ENCODE results near the gene LGR5.

LGR5 gene

DNA sequence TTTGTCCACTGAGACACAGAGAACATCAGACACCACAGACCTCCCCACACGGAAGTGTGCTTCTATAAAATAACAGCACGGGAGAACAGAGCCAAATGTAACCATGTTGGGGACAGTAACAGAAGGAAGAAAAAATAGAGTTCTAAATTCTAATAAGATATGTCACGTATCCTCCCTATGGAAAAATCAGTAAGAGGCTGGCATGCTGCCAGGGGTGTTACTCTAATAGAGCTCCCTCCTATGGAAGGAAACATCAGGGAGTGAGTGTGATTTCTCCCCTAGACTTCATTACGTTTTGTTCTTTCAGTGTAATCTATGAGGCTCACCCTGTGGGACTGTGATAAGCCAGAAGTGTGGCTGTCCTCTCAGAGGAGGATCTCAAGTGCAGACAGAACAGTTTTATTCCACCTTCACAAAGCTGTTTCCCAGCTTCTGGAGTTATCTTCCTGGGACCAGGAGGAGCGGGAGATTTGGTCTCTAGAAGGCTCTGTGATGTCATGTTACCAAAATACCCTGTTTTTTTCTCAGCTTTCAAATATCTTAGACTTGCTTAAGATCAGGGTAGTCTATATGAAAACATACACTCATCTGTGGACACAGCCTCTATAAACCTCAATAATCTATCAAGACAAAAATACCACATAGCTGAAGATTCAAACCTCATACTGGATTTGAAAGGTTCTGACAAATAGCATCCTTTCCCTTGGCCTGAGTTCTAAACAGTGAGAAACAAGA is 154.8 kb downstream of the LGR5 start:
- no peak for TF ChIP-seq POLR2AphosphoS5 (IDR thresholded peaks at IDR 0.05; ENCODE audit: low read depth)
- no peak for TF ChIP-seq SPI1 (IDR thresholded peaks at IDR 0.05; ENCODE audit: borderline replicate concordance, low read depth)
- TF ChIP-seq, protein P1, sequence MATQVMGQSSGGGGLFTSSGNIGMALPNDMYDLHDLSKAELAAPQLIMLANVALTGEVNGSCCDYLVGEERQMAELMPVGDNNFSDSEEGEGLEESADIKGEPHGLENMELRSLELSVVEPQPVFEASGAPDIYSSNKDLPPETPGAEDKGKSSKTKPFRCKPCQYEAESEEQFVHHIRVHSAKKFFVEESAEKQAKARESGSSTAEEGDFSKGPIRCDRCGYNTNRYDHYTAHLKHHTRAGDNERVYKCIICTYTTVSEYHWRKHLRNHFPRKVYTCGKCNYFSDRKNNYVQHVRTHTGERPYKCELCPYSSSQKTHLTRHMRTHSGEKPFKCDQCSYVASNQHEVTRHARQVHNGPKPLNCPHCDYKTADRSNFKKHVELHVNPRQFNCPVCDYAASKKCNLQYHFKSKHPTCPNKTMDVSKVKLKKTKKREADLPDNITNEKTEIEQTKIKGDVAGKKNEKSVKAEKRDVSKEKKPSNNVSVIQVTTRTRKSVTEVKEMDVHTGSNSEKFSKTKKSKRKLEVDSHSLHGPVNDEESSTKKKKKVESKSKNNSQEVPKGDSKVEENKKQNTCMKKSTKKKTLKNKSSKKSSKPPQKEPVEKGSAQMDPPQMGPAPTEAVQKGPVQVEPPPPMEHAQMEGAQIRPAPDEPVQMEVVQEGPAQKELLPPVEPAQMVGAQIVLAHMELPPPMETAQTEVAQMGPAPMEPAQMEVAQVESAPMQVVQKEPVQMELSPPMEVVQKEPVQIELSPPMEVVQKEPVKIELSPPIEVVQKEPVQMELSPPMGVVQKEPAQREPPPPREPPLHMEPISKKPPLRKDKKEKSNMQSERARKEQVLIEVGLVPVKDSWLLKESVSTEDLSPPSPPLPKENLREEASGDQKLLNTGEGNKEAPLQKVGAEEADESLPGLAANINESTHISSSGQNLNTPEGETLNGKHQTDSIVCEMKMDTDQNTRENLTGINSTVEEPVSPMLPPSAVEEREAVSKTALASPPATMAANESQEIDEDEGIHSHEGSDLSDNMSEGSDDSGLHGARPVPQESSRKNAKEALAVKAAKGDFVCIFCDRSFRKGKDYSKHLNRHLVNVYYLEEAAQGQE (IDR thresholded peaks at IDR 0.05; ENCODE audit: insufficient replicate concordance, low read depth), result no peak
- TF ChIP-seq, protein P2, sequence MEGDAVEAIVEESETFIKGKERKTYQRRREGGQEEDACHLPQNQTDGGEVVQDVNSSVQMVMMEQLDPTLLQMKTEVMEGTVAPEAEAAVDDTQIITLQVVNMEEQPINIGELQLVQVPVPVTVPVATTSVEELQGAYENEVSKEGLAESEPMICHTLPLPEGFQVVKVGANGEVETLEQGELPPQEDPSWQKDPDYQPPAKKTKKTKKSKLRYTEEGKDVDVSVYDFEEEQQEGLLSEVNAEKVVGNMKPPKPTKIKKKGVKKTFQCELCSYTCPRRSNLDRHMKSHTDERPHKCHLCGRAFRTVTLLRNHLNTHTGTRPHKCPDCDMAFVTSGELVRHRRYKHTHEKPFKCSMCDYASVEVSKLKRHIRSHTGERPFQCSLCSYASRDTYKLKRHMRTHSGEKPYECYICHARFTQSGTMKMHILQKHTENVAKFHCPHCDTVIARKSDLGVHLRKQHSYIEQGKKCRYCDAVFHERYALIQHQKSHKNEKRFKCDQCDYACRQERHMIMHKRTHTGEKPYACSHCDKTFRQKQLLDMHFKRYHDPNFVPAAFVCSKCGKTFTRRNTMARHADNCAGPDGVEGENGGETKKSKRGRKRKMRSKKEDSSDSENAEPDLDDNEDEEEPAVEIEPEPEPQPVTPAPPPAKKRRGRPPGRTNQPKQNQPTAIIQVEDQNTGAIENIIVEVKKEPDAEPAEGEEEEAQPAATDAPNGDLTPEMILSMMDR (IDR thresholded peaks at IDR 0.05; ENCODE audit: insufficient read depth, low read length), result no peak
- TF ChIP-seq GABPA (IDR thresholded peaks at IDR 0.05; ENCODE audit: low read depth), result no peak
- no peak overlapping the region for H3K4me3 ChIP-seq (replicated peaks; ENCODE audit: insufficient read depth, low read length)
- DNase-seq (ENCODE audit: low read depth in 1 of 2, low spot score in 1 of 2), result no peak
- no peak overlapping the region for H3K27ac ChIP-seq (replicated peaks)
- no peaks in the 10 kb centered on the region for H3K27me3 ChIP-seq (ENCODE audit: insufficient read depth, poor library complexity, severe bottlenecking)

DNA sequence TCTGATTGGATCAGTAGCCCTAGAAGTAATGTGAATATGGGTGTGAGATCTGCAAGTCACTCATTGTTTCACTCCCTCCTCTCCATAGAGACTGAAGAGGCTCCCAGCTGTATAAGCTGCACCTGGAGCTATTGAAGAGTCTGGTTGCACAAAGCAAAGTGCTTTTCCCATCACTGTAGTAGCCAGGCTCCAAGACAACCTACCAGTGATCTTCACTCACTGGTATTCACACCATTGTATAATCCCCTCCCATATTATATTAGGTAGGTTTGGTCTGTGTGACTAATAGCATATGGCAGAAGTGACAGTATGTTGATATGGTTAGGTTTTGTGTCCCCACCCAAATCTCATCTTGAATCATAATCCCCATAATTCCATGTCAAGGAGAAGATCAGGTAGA is 159.6 kb downstream of the LGR5 start:
- Histone ChIP-seq H3K4me3 (replicated peaks; ENCODE audit: insufficient read depth, low read length) (no peak overlapping the region), H3K27ac (replicated peaks) (no peak overlapping the region), H3K27me3 (ENCODE audit: insufficient read depth, poor library complexity, severe bottlenecking) (no peaks in the 10 kb centered on the region)
- TF ChIP-seq POLR2AphosphoS5 (IDR thresholded peaks at IDR 0.05; ENCODE audit: low read depth), result no peak
- TF ChIP-seq SPI1 (IDR thresholded peaks at IDR 0.05; ENCODE audit: borderline replicate concordance, low read depth), result no peak
- TF ChIP-seq, protein P2 (IDR thresholded peaks at IDR 0.05; ENCODE audit: insufficient read depth, low read length), result no peak
- TF ChIP-seq GABPA (IDR thresholded peaks at IDR 0.05; ENCODE audit: low read depth), result no peak
- TF ChIP-seq, protein P1 (IDR thresholded peaks at IDR 0.05; ENCODE audit: insufficient replicate concordance, low read depth), result no peak
- DNase-seq (ENCODE audit: low read depth in 1 of 2, low spot score in 1 of 2), result no peak

DNA sequence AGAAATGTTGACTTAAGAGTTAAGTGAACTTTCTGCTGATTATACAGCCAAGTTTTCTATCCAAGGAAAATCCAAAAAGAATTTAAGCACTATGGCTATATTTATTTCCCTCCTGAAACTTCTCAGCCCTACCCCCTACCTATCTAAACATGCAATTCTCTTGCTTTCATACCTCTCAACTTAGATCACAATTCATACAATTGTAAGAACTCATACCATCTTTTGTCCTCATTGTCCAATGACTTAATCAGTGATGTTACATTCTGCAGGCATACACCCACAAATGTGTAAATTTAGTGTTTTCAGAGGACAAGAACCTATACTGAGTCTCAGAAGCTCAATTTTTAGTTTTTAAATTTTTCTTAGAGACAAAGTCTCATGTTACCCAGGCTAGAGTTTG is 161.9 kb downstream of the LGR5 start:
- Histone ChIP-seq H3K27ac (replicated peaks) (no peak overlapping the region), H3K27me3 (ENCODE audit: insufficient read depth, poor library complexity, severe bottlenecking) (no peaks in the 10 kb centered on the region), H3K4me3 (replicated peaks; ENCODE audit: insufficient read depth, low read length) (no peak overlapping the region)
- TF ChIP-seq POLR2AphosphoS5 (IDR thresholded peaks at IDR 0.05; ENCODE audit: low read depth), result no peak
- no peak for TF ChIP-seq GABPA (IDR thresholded peaks at IDR 0.05; ENCODE audit: low read depth)
- TF ChIP-seq, protein P1 (IDR thresholded peaks at IDR 0.05; ENCODE audit: insufficient replicate concordance, low read depth), result no peak
- TF ChIP-seq SPI1 (IDR thresholded peaks at IDR 0.05; ENCODE audit: borderline replicate concordance, low read depth), result no peak
- TF ChIP-seq, protein P2 (IDR thresholded peaks at IDR 0.05; ENCODE audit: insufficient read depth, low read length), result no peak
- no peak for DNase-seq (ENCODE audit: low read depth in 1 of 2, low spot score in 1 of 2)
